ENCODE measurements around the gene RTL10. TPM values are rescaled to one million over a fixed set of nuclear protein-coding genes. Genes with fewer than 3 reads are reported as not detected.

Gene RTL10
- total and polyA plus RNA-seq, 4 donors = 7.4 to 22.7 (median 11.6) TPM

DNA sequence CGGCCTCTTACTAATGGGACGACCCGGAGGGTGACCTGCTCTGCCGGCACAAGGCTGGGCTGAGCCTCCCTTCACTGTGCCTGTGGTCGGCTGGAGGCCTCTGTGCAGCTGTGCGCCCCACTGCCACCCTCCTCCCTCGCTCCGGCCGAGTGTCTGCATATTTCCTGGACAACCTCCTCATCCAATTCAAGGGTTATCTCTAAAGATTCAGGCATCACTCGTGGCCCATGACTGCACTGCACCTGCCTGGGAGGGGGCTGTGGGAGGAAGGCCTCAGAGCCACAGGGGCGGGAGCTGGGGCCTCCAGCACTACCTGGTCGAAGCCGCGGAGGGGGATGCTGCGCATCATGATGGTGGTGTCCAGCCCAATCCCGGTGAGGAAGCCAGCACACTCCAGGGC is 43.1 kb upstream of the RTL10 start:
- TF ChIP-seq, protein P1, sequence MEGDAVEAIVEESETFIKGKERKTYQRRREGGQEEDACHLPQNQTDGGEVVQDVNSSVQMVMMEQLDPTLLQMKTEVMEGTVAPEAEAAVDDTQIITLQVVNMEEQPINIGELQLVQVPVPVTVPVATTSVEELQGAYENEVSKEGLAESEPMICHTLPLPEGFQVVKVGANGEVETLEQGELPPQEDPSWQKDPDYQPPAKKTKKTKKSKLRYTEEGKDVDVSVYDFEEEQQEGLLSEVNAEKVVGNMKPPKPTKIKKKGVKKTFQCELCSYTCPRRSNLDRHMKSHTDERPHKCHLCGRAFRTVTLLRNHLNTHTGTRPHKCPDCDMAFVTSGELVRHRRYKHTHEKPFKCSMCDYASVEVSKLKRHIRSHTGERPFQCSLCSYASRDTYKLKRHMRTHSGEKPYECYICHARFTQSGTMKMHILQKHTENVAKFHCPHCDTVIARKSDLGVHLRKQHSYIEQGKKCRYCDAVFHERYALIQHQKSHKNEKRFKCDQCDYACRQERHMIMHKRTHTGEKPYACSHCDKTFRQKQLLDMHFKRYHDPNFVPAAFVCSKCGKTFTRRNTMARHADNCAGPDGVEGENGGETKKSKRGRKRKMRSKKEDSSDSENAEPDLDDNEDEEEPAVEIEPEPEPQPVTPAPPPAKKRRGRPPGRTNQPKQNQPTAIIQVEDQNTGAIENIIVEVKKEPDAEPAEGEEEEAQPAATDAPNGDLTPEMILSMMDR (IDR thresholded peaks at IDR 0.05; ENCODE audit: control extremely low read depth, extremely low read depth) = no peak
- H3K9ac ChIP-seq (ENCODE audit: insufficient read depth in 1 of 2, low read length in 2 of 2) = no peak overlapping the region
- H3K9me3 ChIP-seq (ENCODE audit: control insufficient read depth in 4 of 4, insufficient read depth in 3 of 4, low read length in 3 of 4) = no peaks in the 10 kb centered on the region
- H3K36me3 ChIP-seq (ENCODE audit: control insufficient read depth in 4 of 4, insufficient read depth in 4 of 4, low read length in 4 of 4) = peaks cover 0 to 31% (median 0%) of the 10 kb centered on the region in 4 donors
- H3K4me3 ChIP-seq = no peak overlapping the region
- H3K27me3 ChIP-seq (ENCODE audit: control insufficient read depth in 3 of 3, insufficient read depth in 3 of 3, low read length in 2 of 3) = no peaks in the 10 kb centered on the region
- H3K27ac ChIP-seq (ENCODE audit: low read depth in 1 of 2, low read length in 1 of 2) = no peak overlapping the region
- WGBS, 2 donors = 93 to 97% methylated on average over 16 of the region's 16 CpGs
- ATAC-seq (ENCODE audit: insufficient read depth, low FRiP score) (no peak), DNase-seq (no peak)
- peaks cover 0 to 13% (median 0%) of the 10 kb centered on the region in 5 donors for H3K4me1 ChIP-seq (ENCODE audit: control insufficient read depth in 5 of 5, insufficient read depth in 5 of 5, low read length in 5 of 5)

DNA sequence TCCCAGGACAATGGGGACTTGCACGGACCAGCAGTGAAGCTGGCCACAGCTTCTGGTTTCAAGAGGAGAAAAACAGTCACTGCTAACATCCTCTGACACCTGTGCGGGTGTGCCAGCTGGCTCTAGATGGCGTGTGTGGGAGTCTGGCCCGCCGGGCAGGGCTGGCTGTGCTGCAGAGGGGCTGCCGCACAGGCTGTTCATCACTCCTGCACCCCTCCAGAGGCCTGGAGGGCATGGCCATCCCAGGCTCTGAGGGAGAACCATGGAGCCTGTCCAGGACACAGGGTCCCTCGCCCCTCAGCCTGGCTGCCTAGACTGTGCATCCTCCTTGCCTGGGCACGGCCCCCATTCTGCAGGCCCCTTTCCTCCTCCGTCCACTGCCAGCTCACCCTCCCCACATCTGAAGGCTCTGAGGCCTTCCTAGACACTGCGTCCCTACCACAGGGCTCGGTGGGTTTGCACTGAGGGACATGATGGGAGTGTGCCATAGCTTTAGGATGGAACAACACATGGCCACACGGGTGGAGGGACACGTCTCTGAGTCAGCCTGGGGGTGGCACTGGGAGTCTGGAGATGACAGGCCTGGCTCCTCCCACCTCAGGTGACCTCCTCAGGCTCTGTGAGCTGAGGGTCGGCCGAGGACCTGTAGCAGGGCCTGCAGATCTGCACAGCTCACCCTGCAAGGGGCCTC is 42.1 kb upstream of the RTL10 start:
- Histone ChIP-seq H3K4me3 (no peak overlapping the region), H3K27me3 (ENCODE audit: control insufficient read depth in 3 of 3, insufficient read depth in 3 of 3, low read length in 2 of 3) (no peaks in the 10 kb centered on the region), H3K4me1 (ENCODE audit: control insufficient read depth in 5 of 5, insufficient read depth in 5 of 5, low read length in 5 of 5) (peaks cover 0 to 13% (median 0%) of the 10 kb centered on the region in 5 donors), H3K9me3 (ENCODE audit: control insufficient read depth in 4 of 4, insufficient read depth in 3 of 4, low read length in 3 of 4) (no peaks in the 10 kb centered on the region), H3K9ac (ENCODE audit: insufficient read depth in 1 of 2, low read length in 2 of 2) (no peak overlapping the region), H3K27ac (ENCODE audit: low read depth in 1 of 2, low read length in 1 of 2) (no peak overlapping the region), H3K36me3 (ENCODE audit: control insufficient read depth in 4 of 4, insufficient read depth in 4 of 4, low read length in 4 of 4) (peaks cover 0 to 26% (median 0%) of the 10 kb centered on the region in 4 donors)
- TF ChIP-seq, protein P1 (IDR thresholded peaks at IDR 0.05; ENCODE audit: control extremely low read depth, extremely low read depth) = no peak
- DNase-seq (no peak), ATAC-seq (ENCODE audit: insufficient read depth, low FRiP score) (no peak)
- WGBS, 2 donors = 86 to 89% methylated on average over 14 to 15 of the region's 15 CpGs

DNA sequence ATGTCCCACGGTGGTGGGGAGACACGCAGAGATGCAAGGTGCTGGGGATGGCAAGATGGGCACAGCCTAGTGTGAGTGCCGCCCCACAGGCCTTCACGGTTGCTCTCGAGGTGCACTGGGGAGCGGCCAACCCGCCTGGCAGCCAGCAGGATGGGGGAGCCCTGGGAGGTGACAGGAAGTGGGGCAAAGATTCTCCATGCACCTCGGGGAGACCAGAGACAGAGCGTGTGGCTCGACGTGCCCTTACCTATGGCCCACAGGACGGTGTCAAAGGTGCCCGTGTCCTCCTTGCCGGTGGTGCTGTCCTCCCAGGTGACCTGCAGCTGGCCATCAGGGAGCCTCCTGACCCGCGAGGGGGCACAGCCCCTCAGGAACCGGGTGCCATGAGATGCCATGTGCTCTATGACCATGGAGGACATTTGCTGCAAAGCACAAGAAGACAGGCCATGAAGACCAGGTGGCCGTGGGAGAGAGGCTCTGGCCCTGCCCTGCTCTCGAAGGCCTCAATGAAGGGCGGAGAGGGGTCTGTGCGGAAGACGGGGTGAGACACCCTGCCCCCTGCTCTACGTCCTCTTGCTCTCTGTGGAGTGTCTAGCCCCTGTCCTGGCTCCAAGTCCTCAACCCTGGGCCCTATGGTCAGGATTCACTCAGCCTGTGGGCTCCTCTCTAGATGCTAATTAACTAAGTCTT is 40.6 kb upstream of the RTL10 start:
- H3K4me1 ChIP-seq (ENCODE audit: control insufficient read depth in 5 of 5, insufficient read depth in 5 of 5, low read length in 5 of 5) = peaks cover 0 to 14% (median 6%) of the 10 kb centered on the region in 5 donors
- H3K9me3 ChIP-seq (ENCODE audit: control insufficient read depth in 4 of 4, insufficient read depth in 3 of 4, low read length in 3 of 4) = no peaks in the 10 kb centered on the region
- no peak overlapping the region for H3K9ac ChIP-seq (ENCODE audit: insufficient read depth in 1 of 2, low read length in 2 of 2)
- TF ChIP-seq, protein P1 (IDR thresholded peaks at IDR 0.05; ENCODE audit: control extremely low read depth, extremely low read depth) = no peak
- H3K27ac ChIP-seq (ENCODE audit: low read depth in 1 of 2, low read length in 1 of 2) = no peak overlapping the region
- H3K4me3 ChIP-seq = no peak overlapping the region
- DNase-seq = no peak
- WGBS, 2 donors = 94 to 95% methylated on average over 23 of the region's 23 CpGs
- H3K27me3 ChIP-seq (ENCODE audit: control insufficient read depth in 3 of 3, insufficient read depth in 3 of 3, low read length in 2 of 3) = no peaks in the 10 kb centered on the region
- ATAC-seq (ENCODE audit: insufficient read depth, low FRiP score) = no peak
- peaks cover 0 to 30% (median 0%) of the 10 kb centered on the region in 4 donors for H3K36me3 ChIP-seq (ENCODE audit: control insufficient read depth in 4 of 4, insufficient read depth in 4 of 4, low read length in 4 of 4)

All from lung (tissue), 12 donors.